GM19372 (cell line): ENCODE data around the gene OAS3.
"Not testable (repeated sequence)": the region's sequence is repeated elsewhere in the genome, so short reads cannot be mapped to it uniquely, and the experiment has no call there.

Experiments used
- ATAC-seq: cut with Tn5 transposase; IDR thresholded peaks from one replicate; pipeline ENCODE4 v1.9.1; 2021; ENCODE audit warnings: mild to moderate bottlenecking, low read depth, moderate library complexity; ENCODE audit not compliant: unreplicated experiment

The OAS3 gene

GRCh38 chr12:112950701-112951100, 12.4 kb downstream of the OAS3 start:
- ATAC-seq = no peak

GRCh38 chr12:112957125-112957524, 18.9 kb downstream of the OAS3 start:
- ATAC-seq = not testable (repeated sequence)

GRCh38 chr12:112961074-112961473, 22.8 kb downstream of the OAS3 start:
- no peak for ATAC-seq

DNA sequence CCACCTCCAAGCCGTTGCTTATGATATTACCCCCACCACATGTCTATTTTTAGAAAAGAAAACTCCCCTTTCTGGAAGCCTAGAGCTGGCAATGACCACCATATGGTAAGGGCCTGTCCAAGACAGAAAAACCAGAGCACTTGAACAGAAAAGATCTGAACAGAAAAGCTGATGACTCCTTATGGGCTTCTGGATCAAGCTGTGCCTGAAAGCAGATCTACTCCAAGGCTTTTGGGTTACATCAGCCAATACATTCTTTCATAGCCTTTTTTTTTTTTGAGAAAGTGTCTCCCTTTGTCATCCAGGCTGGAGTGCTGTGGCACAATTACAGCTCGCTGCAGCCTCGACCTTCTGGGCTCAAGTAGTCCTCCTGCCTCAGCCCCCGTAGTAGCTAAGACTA, 23.3 kb downstream of the OAS3 start:
- ATAC-seq = no peak

DNA sequence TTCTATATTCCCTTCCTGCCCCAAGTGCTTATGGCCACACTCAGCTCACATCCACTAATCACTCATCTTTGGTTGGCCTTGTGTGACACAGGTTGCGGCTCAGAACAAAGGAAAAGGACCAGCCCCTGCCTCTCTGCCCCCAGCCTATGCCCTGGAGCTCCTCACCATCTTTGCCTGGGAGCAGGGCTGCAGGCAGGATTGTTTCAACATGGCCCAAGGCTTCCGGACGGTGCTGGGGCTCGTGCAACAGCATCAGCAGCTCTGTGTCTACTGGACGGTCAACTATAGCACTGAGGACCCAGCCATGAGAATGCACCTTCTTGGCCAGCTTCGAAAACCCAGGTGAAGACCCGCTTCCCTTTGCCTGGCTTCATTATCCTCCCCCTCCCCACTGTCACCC, 24.3 kb downstream of the OAS3 start:
- ATAC-seq = no peak

GRCh38 chr12:112963227-112963861, 25.1 kb downstream of the OAS3 start:
- ATAC-seq = no peak

- no peak for ATAC-seq
These were observed 25.9 kb downstream of the OAS3 start for GRCh38 chr12:112964067-112964670.

DNA sequence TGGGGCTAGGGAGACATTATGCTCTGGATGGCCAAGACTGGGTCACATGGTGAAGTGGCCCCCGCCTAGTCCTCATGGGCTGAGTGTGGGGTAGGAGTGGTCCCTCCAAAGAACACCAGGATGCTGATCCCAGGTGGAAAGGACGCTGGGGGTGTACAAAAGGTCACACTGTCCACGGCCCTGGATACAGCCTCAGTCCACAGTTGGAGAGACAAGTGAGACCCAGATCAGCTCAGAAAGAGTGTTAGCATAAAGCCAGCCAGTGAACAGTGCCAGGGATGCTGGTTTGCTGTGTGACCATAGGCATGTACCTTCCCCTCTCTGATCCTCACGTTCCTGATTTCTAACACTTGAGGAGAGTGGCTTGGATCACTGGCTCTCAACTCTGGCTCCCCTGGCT, 26.6 kb downstream of the OAS3 start:
- ATAC-seq = no peak

DNA sequence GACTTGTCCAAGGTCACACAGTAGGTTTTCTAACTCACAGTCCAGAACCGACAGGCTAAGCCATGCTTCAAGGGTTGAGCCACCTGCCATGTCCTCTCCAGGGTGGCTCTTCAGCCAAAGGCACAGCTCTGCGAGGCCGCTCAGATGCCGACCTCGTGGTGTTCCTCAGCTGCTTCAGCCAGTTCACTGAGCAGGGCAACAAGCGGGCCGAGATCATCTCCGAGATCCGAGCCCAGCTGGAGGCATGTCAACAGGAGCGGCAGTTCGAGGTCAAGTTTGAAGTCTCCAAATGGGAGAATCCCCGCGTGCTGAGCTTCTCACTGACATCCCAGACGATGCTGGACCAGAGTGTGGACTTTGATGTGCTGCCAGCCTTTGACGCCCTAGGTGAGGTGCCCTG, 27.4 kb downstream of the OAS3 start:
- no peak for ATAC-seq

GRCh38 chr12:112967306-112967705, 29.0 kb downstream of the OAS3 start:
- no peak for ATAC-seq

GRCh38 chr12:112967858-112968257, 29.6 kb downstream of the OAS3 start:
- ATAC-seq = no peak

DNA sequence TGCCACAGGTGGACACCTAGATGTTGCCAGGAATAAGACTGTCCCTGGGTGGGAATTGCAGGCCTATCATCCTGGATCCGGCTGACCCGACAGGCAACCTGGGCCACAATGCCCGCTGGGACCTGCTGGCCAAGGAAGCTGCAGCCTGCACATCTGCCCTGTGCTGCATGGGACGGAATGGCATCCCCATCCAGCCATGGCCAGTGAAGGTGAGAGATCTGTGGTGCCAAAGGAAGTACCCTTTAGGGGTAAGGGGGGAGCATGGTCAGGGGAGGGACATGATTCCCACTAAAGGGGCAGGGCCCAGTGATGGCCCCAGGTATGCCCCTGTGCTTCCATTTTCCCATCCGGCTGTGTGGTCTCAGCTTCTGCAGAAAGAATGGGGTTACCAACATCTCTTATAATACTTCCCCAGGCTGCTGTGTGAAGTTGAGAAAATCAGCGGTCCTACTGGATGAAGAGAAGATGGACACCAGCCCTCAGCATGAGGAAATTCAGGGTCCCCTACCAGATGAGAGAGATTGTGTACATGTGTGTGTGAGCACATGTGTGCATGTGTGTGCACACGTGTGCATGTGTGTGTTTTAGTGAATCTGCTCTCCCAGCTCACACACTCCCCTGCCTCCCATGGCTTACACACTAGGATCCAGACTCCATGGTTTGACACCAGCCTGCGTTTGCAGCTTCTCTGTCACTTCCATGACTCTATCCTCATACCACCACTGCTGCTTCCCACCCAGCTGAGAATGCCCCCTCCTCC, 31.5 kb downstream of the OAS3 start:
- no peak for ATAC-seq

GRCh38 chr12:112970391-112970790, 32.1 kb downstream of the OAS3 start:
- ATAC-seq = no peak

GRCh38 chr12:112971248-112971647, 33.0 kb downstream of the OAS3 start:
- no peak for ATAC-seq

- ATAC-seq = no peak
These were observed 34.9 kb downstream of the OAS3 start for GRCh38 chr12:112973011-112973735.

- no peak for ATAC-seq
These were observed 35.6 kb downstream of the OAS3 start for GRCh38 chr12:112973818-112974231.

DNA sequence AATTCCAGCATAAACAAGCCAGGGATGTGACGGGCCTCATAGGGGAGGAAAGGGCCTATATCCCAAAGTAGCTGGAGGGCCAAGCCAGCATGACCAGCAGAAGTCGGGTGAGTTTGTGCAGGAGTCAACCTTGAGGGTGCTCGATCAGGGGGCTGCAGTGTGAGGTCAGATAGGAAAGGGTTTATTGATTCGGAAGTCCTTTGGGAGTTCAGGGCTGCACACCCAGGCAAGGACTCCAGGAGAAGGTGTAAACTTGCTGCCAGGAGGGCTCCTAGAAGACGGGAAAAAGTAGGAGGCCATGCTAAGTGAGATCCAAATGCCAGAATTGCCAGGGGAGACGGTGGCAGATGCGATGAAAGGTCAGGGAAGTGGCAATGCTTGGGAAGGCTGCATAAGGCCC, 36.6 kb downstream of the OAS3 start:
- ATAC-seq = no peak

- ATAC-seq = no peak
These were observed 38.9 kb downstream of the OAS3 start for GRCh38 chr12:112977139-112977538.

DNA sequence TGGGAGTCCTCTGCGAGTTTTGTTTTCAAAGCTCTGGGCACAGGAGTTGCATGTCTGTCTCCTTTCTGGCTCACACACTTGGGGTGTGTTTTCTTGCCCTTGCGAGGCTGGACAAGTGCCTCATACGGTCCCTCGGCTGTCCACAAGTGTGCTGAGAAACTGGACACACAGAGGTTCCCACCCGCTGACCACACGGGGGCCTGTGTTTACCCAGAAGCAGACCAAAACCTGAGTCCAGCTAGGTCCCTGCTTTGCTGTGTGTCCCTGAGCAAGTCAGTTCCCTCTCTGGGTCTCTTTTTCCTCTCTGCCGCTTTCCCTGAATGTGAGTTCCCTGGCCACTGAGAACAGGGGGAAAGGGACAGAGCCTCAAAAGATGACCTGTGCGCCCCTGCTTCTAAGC, 39.4 kb downstream of the OAS3 start:
- no peak for ATAC-seq

- ATAC-seq = peak; percentile 82
These were observed 40.1 kb downstream of the OAS3 start, which contains the start of gene OAS2 for GRCh38 chr12:112978163-112979040. TSS of gene OAS2 (plus strand) at chr12:112978519. CDS start at chr12:112978609, 90 bp downstream.
